Measurements from ENCODE around the gene SPATA32.
"Not testable (repeated sequence)": the region's sequence is repeated elsewhere in the genome, so short reads cannot be mapped to it uniquely, and the experiment has no call there.

Gene SPATA32

DNA sequence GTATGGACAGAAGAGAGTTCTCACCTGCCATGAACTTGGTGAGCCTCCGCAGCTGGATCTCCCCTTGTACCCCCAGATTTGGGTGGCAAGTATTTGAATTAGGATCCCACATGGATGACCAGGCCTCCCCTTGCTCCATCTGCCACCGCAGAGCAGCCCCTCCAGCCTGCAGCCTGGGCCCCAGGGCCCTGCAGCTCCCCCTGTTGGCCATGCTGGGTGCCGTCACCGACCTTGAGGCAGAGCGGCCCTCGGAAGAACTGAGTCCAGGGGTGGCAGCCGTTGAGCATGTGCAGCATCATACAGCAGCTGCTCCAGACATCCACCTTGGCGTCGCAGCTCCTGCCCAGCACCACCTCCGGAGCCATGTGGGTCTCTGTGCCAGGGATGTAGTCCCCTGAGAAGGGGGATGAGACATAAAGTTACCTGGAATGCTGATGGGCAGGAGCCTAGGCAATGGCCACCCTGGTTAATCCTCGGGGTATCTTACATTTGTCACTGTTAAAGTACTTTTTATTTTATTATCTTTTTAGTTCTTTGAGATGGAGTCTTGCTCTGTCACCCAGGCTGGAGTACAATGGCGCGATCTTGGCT, 9.0 kb upstream of the SPATA32 start:
- peak; percentile 23 for DNase-seq

DNA sequence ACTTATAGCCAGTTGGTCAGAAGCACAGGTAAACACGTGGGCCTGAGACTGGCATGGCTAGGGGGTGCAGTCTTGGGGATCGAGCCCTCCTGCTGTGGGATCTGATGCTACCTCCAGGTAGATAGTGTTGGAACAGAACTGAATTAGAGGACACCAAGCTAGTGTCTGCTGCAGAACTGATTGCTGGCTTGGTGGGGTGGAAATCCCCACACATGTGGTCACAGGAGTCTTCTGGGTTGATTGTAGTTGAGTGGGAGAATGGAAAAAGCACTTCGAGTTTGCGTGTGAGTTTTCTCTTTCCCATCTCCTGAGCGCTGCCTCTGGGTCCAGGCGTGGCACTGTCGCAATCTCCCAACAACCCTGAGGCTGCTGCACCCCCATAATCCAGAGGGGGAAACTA, 8.0 kb upstream of the SPATA32 start:
- no peak for DNase-seq

DNA sequence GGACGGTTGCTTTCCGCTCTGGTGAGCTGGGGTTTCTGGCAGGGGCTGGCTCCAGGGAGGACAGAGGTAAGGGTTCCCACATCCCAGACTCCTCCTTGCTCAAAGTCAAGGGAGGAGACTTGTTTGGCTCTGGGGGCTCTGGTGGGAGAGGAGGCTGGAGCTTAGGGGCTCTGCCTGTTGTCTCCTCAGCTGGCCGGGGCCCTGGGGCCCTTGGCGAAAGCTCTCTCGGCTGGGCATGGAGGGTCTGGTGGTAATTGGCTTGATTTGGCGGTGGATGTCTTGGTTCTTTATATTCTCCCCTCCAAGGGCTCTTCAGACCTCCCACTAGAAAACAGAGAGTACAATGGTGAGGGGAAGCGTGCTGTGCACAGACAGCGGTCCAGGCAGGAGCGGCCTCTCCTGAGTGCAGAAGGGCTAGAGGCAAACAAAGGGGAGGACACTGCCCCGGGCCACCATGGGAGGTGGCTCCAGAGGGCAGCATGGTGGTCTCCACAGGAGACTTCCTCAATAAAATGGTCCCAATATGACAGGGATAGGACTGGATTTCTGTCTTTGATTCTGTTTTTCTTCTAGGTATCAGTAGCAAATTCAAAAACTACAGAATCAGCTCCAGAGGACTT, 5.7 kb upstream of the SPATA32 start:
- DNase-seq = no peak

DNA sequence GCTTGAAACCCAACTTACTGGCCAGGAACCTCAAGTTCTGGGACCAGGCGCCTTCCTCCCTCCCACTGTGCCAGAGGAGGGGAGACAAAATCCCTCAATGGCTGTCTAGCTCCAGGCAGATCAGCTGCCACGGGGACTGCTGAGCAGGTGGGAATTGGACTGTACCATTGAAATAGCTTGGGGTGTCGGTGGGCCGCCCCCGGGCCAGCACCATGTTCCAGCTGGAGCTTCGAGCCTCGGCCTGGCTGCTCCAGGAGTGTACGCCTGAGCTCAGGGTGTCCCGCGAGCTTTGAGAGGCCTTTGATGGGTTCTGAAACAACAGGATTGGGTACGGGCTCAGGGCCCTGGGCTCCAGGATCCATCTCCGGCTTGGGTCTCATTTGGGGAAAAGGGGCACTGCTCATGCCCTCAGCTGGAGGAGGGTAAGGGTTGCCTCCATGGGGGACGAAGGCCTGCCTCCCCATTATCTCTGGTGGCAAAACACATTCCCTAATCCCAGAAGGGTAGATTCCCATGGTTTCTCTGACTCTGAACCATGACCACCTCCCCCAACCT, 4.6 kb upstream of the SPATA32 start:
- DNase-seq = no peak

DNA sequence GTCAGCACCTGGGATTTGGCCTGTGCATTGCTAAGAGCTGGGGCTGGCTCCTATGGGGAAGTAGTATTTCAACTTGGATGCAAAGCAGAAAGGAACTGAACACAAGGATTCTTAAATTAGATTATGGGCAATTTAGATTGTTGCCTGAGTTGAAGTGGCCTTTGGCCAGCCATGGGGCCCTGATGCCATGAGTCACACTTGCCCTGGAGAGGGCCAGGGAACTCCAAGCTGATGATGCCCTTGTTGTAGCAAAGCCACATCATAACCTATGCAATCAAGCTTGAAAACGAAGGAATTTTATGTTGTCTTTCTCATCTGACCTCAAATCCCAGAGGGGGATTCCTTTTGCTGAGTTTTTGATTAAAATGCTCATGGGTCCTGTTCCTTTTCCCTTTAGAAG, 3.9 kb upstream of the SPATA32 start:
- DNase-seq = no peak

DNA sequence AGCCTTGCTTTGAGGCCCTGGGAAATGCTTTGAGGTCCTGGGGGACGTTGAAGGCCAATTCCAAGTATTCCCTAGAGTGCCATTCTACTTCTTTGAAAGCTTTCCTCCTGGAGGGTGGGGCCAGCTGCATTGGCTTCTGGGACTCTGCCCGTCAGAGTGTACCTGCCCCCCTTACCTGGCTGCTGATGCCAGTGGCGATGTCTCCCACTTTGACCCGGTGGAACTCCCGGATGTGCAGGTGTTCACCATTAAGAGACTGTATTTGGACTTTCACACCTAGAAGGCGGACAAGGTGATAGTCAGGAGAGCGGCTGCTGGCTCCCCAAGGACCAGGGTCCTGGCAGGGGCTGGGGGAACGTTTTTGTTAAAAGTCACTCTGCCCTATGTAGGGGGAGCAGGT, 3.1 kb upstream of the SPATA32 start:
- no peak for DNase-seq

DNA sequence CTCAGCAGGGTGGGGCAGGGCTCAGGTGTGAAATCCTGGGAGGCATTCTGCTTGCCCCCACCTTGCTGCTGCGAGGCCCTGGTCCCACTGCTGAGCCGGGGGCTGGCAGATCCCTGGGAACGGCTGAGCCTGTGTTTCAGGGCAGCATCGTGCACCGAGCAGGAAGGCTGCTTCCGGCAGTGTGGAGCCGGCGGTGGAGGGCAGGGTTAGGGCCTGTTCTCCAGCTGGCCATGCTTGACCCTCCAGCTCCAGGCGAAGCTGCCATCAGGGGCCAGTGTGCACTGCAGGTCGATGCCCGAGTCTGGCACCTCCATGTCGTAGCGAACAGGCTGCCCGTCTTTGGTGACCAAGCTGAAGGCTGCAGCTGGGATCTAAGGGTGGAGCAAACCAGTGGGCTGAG, 2.5 kb upstream of the SPATA32 start:
- no peak for DNase-seq

DNA sequence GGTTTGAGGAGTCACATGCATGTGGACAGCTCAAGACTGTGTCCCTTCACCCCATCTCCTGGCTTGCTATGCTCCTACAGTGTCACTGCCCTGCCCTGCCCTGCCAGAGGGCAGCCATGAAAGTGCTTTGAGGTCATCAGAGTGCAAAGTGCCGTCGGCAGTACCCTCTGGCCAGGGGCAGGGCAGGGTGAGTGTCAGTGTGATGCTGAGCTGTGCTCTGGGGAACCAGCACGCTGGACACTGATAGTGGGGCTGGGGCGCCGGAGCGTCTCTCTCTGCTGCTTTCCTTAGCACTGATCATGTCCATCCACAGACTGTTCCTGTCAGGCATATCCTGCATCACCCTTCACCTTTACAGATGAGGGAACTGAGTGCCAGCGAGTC, 1.6 kb upstream of the SPATA32 start:
- no peak for DNase-seq

DNA sequence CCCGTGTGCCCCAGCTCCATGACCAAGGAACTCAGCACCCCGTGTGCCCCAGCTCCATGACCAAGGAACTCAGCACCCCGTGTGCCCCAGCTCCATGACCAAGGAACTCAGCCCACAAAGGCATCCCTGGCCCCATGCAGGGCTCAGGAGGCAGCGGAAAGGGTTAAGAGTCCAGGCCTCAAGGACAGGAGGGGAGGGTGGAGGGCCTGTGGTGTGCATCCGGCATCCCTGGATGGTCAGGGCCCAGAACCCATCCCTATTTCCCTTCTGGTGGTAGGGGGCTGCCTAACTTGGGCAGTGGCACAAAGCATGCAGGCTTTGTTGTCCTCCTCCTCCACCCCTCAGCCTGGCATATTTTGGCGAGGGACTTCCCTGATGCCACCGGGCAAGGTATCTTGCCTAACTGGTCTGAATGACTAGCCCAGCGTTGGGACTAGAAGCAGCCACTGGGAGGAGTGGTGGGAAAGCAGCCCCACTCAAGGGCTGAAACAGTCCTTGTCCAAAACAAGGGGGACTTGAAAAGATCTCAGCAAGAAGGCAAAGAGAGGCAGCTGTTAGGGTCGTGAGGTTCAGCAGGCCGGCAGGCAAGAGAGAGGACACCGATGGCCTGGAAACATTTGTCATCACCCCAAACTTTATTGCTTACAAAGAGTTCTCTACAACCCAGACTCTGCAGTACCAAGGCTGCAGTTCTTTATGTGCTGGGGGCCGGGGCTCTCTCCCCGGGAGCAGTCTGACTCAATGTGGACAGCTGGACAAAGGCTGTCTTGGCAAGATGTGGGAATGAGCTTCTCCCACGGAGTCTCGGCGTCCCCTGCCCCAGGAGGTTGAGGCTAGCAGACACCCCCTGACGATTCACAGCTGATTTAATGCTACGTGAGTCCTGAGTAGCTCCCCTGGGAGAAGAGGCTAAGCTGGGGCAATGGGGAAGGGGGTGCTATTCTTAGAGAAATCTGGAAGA, 902 bp upstream of the SPATA32 start:
- DNase-seq = no peak

DNA sequence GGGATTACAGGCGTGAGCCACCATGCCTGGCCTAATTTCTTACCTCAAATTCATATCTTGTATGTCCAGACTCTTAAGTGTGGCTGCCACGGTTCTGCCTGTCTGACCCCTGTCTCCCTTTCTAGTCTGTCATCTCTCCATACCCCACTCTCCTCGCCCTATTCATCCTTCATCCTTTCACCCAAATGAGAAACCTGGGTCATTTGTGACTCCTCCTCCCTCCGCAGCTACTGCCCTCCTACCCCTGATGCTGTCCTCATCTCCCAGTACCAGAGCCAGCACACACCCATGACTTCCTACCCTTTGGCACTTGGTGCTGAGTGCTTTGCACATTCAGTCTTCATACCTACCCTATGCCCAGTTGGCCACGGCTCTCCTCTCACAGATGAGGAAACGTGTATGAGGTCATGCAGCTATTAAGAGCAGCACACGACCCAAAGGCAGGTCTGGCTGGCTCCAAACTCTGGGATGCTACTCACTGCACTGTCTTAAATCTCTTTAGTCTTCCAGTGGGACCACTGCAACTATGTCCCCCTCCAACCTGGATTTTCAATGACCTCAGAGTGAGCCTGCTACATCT, 1.6 kb downstream of the SPATA32 start:
- no peak for DNase-seq

DNA sequence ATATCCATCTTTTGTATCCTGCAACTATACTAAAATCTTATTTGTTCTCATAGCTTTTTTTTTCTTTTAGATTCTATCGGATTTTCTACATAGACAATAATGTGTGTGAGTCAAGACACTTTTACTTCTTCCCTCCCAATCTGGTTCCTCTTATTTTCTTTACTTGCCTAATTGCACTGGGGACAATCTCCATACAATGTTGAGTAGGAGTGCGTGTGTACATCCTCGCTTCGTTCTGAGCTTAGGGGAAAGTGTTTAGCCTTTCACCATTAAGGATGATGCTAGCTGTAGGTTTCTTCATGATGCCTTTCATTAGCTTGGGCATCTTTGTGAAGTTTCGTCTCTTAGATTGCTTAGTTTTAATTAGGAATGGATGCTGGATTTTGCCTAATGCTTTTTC, 2.9 kb downstream of the SPATA32 start:
- DNase-seq = no peak

DNA sequence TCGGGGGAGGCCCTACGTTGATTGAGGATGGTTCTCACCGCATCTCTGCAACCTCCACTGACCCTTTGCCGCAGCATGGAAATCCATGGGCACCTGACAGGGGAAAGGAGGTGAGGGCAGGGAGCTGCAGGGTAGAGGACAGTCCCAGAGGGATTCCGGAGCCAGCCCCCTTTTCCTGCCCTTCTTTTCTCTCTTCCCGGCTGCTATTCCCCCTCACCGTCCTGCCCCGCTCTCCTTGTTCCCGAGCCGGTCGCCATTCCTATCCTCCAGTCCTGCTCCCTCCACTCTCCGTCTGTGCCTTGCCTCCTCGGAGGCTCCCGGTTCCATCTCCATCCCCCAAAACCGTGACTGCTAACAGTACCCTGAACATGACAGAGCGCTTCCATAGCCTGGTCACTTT, 4.8 kb downstream of the SPATA32 start:
- no peak for DNase-seq

DNA sequence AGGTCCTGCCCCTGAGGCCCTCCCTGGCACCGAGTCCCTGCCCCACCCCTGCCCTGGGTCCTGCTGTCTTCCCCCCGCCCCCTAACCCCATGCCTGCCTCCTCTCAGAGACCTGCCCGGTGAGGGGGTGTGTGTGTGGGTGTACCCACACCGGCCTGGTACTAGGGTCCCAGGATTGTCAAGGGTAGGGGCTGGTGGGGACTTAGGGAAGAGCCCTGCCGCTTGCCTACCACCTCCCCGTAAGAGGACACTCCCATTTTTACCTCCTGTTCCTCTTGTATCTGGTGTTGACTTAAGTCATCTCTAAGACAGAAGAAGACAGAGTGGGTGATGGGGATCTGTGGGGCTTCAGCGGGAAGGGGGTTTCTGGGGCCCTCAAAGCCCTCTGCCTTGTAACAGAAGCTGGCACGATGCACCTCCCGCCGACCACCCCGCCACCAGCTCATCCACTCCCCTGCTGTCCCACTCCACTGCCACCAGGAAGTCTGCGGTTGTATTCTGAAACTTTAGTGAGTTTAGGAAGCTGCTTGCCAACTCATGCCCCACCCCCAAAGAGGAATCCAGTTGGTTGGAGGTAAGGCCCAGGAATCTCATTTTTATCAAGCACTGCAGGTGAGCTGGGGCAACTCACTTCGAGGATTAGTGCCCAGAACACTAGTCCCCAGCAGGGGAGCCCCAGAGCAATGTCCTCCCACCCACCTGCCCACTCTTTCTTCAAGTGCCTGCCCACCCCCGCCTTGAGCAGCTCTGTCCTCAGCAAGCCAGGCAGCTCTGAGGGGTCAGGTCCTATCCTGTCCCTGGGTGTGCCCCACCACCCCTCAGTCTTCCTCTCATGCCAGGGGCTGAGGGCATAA, 5.6 kb downstream of the SPATA32 start:
- DNase-seq = no peak

DNA sequence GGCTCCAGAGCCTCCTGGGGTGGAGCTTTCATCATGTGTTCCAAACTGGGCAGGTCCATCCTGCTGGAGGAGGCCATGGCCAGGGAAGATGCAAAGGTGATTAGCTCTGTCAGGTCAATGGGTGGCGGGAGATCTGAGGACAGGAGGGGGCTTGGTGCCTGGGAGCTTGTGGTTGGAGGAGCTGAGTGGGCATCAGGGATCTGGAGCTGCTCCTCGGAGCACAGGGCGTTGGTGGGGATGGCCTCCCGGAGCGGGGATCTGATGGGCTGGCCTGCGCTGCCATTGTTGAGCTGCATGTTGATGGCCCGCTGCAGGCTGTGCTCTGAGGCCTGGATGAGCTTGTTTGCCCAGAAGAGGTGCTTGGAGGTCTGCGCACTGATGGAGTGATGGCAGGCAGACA, 6.5 kb downstream of the SPATA32 start:
- no peak for DNase-seq

DNA sequence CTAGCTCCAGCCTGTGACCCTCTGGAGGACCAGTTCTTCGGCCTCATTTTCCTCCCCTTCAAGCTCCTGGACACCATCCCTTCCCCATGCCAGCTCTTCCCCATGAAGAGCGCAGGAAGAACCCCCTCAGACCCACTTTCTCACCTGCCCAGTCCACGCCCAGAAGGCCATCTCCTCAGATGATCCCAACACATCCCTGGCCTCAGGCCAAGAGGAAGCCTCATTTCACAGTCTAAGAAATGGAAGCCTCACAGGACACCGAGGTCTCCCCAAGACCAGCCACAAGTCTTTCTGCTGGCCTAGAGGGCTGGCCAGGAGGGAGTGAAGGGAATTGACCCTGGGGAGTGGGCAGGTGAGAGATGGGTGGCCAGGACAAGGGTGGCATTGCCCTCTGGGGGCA, 8.0 kb downstream of the SPATA32 start:
- DNase-seq = no peak

DNA sequence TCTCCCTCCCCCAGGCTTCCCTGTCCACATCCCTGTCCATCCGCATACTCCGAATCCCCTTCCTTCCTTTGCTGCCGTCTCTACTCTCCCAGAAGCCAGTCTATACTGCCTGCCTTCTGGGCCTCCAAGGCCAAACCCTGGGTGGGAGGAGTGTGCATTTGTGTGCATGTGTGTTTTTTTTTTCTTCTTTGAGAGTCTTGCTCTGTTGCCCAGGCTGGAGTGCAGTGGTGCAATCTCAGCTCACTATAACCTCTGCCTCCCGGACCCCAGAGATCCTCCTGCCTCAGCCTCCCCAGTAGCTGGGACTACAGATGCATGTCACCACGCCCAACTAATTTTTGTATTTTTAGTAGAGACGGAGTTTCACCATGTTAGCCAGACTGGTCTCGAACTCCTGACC, 8.7 kb downstream of the SPATA32 start:
- DNase-seq = not testable (repeated sequence)

DNA sequence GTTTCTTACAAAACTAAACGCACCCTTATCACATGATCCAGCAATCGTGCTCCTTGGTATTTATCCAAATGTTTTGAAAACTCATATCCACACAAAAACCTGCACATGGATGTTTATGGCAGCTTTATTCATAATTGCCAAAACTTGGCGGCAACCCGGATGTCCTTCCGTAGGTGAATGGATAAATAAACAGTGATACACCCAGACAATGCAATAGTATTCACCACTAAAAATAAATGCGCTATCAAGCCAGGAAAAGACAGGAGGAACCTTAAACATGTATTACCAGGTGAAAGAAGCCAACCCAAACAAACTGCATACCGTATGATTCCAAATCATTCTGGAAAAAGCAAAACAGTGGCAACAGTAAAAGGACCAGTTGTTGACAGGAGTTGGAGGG, 10.0 kb downstream of the SPATA32 start:
- no peak for DNase-seq

DNA sequence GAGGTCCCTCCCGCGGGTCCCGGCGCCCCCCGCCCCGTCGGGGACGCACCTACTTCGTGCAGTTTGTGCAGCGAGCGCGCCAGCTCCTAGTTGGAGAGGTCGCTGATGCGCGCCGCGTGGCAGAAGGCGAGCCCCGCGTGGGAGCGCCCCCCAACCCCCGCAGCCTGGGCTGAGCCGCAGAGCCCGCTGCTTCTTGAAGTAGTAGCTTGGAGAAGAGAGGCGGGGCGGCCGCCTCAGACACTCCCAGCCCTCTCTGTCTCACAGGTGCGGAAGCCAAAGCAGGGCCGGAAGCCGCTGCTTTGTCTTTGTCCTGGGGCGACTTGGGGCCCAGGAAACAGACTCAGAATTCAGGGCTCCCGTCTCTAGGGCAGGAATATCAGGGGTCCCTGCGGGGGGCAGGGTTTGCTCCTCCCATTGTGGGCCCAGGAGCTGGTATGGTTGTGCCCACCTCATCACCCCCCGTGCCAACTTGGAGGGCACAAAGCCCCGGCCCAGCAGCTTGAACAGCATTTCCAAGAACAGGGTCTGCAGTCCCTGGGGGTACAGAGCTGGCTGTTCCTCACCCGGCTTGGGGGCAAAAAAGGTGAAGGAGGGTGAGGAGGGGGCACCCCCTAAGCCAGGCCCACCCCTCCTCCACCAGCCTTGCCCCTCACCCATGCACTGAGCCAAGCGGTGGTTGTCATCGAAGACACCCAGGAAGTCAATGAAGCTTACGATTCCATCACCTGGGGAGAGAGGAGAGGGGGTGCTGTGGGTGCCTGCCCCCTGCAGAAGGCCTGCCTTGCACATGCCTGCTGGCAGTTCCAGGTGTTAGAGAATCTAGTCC, 13.5 kb downstream of the SPATA32 start:
- peak; percentile 58 for DNase-seq

DNA sequence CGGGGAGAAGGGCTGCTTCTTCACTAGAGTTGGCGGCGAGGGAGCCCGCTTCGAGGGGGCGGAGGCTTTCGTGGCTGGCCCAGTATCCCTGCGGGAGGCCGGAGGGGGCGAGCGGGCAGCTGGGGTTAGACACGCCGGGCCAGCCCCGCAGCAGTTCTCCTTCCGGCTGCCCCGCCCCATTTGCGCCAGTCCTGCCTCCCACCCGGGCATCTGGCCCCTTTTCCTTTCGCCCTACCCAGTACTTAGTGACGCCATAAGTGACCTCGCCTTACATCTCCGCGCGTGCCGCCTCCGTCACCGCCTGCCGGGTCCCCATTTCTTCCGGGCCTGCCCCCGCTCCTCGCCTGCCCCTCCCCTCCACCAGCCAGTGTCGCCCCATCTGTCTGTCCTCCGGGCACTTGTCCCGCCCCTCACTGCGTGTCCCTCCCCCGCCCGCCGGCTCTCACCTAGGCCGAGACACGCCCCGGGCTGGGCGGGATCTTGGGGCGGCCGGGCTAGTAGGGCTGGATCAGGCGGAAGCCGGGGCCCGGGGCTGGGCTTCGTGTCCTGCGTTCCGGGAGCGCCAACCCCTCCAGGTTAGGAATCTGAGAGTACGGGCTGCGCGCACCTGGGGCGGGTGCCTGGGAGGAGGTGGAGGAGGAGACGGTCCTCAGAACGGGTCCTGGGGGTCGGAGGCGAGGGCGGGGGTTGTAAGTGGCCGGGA, 14.3 kb downstream of the SPATA32 start:
- peak; percentile 95 for DNase-seq

DNA sequence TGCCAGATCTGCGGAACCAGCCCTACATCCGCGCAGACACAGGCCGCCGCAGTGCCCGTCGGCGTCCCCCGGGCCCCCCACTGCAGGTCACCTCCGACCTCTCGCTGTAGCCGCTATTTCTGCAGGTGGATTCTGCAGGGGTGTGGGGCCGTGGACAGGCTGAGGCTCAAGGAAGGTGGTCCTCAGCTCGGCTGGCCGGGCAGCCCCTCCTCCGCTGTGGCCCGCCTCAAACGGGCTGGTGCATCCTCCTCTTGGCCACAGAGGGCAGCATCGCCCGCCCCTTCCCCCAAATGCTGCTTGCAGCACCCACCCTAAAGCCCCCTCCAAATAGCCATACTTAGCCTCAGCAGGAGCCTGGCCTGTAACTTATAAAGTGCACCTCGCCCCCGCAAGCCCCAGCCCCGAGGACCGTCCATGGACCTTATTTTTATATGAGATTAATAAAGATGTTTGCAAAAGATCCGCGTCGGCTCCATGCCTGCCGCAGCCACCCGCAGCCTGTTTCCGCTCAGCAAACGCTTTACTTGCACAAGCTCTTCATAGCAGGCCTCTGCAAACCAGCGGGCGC, 14.9 kb downstream of the SPATA32 start:
- DNase-seq = peak; percentile 51

DNA sequence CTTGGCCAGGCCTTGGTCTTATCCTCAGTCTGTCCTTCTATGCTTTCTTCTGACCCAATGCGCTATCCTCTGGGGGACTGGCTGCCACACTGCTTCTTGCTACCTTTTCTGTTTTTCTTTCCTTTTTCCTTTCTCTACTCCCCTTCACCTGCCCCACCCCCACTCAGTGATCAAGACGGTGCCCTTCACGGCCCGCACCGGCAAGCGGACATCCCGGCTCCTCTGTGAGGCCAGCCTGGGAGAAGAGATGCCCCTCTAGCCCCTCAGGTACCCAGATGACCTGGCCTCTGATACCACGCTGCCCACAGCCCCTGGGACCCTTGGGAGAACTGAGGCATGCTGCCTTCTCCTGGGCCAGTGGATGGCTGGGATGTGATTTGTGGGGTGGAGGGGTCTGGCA, 15.6 kb downstream of the SPATA32 start:
- DNase-seq = no peak

Data from NCI-H510A treated with DMSO at 0.1 percent for 48 hours (cell line).